CD14-positive monocyte (primary cell): ENCODE data around the gene FBXO46. TPM values are rescaled to one million over a fixed set of nuclear protein-coding genes. Genes with fewer than 3 reads are reported as not detected.

ENCODE experiments used
- DNase-seq, 3 donors: peaks; one replicate each; pipeline ENCODE4 v3.0.0-alpha.2; 2011 to 2022
- H2AFZ ChIP-seq: 2 replicates; pipeline ENCODE4 v1.6.0; 2012; ENCODE audit warnings: mild to moderate bottlenecking, low read depth, low read length, inconsistent platforms; ENCODE audit not compliant: insufficient read depth, poor library complexity, severe bottlenecking
- H3K27ac ChIP-seq, 2 donors: 1 replicate in 1 of 2; 2 replicates in 1 of 2; pipeline ENCODE4 v1.5.1; 2012 to 2013; ENCODE audit warnings: low read length in 2 of 2, control low read depth in 1 of 2, inconsistent platforms in 1 of 2, low read depth in 1 of 2, mild to moderate bottlenecking in 1 of 2
- H3K27me3 ChIP-seq, 2 donors: one replicate each; pipeline versions ENCODE4 v1.6.0 to v1.6.1; 2011 to 2013; ENCODE audit warnings: low read length in 2 of 2; ENCODE audit not compliant: control insufficient read depth in 2 of 2, insufficient read depth in 2 of 2
- H3K36me3 ChIP-seq, 2 donors: replicated peaks in 1 of 2; 1 replicate in 1 of 2; 2 replicates in 1 of 2; pipeline versions ENCODE4 v1.5.1 to v1.6.1; 2012 to 2013; ENCODE audit warnings: low read length in 2 of 2, control low read depth in 1 of 2, inconsistent platforms in 1 of 2, mild to moderate bottlenecking in 1 of 2; ENCODE audit not compliant: insufficient read depth in 2 of 2, control insufficient read depth in 1 of 2
- H3K4me1 ChIP-seq, 2 donors: 1 replicate in 1 of 2; 2 replicates in 1 of 2; pipeline versions ENCODE4 v1.5.1 to v1.6.1; 2012 to 2013; ENCODE audit warnings: low read length in 2 of 2, control low read depth in 1 of 2, inconsistent platforms in 1 of 2, mild to moderate bottlenecking in 1 of 2, moderate library complexity in 1 of 2; ENCODE audit not compliant: insufficient read depth in 2 of 2, control insufficient read depth in 1 of 2
- H3K4me2 ChIP-seq: replicated peaks from 2 replicates; pipeline ENCODE3; 2012; ENCODE audit warnings: low read length, moderate library complexity, mild to moderate bottlenecking; ENCODE audit not compliant: poor library complexity, severe bottlenecking; ENCODE audit errors: extremely low read depth
- H3K4me3 ChIP-seq, 3 experiments: fragments of 200-600 bp in 1 of 3; sonication (generic) in 1 of 3; replicated peaks in 1 of 3; 1 replicate in 2 of 3; 2 replicates in 1 of 3; pipeline ENCODE4 v1.5.1; 2011 to 2013; ENCODE audit warnings: low read length in 3 of 3, mild to moderate bottlenecking in 3 of 3, control low read depth in 2 of 3, low read depth in 2 of 3, inconsistent platforms in 1 of 3, moderate library complexity in 1 of 3
- H3K79me2 ChIP-seq: 2 replicates; pipeline ENCODE4 v1.6.0; 2012; ENCODE audit warnings: mild to moderate bottlenecking, control low read depth, inconsistent platforms, low read length, moderate library complexity; ENCODE audit not compliant: insufficient read depth
- H3K9ac ChIP-seq: 2 replicates; pipeline ENCODE4 v1.6.0; 2017; ENCODE audit warnings: low read length, mild to moderate bottlenecking; ENCODE audit not compliant: insufficient read depth, poor library complexity, severe bottlenecking
- H3K9me3 ChIP-seq, 2 donors: replicated peaks in 1 of 2; 1 replicate in 1 of 2; 2 replicates in 1 of 2; pipeline versions ENCODE4 v1.5.1 to v1.6.1; 2012 to 2013; ENCODE audit warnings: low read length in 2 of 2, control low read depth in 1 of 2; ENCODE audit not compliant: control insufficient read depth in 1 of 2, insufficient read depth in 1 of 2
- H4K20me1 ChIP-seq: 2 replicates; pipeline ENCODE4 v1.6.0; 2012; ENCODE audit warnings: mild to moderate bottlenecking, low read length, control low read depth, moderate library complexity; ENCODE audit not compliant: insufficient read depth
- H3K27ac Mint-ChIP-seq, 7 donors: one replicate each; pipeline ENCODE4 v1.8.0; 2020; ENCODE audit warnings: mild to moderate bottlenecking in 7 of 7, mixed read lengths in 7 of 7, moderate library complexity in 6 of 7, inconsistent platforms in 2 of 7
- H3K27me3 Mint-ChIP-seq, 3 donors: one replicate each; pipeline ENCODE4 v1.8.0; 2021 to 2022; ENCODE audit warnings: low read depth in 3 of 3, mild to moderate bottlenecking in 3 of 3, mixed read lengths in 3 of 3, moderate library complexity in 3 of 3, inconsistent platforms in 1 of 3
- H3K36me3 Mint-ChIP-seq, 2 donors: one replicate each; pipeline ENCODE4 v1.8.0; 2020; ENCODE audit warnings: mixed read lengths in 2 of 2, inconsistent platforms in 1 of 2, mild to moderate bottlenecking in 1 of 2
- H3K4me1 Mint-ChIP-seq: one replicate; pipeline ENCODE4 v1.8.0; 2020; ENCODE audit warnings: mild to moderate bottlenecking, mixed read lengths
- H3K4me3 Mint-ChIP-seq, 2 donors: one replicate each; pipeline ENCODE4 v1.8.0; 2020; ENCODE audit warnings: mild to moderate bottlenecking in 2 of 2, mixed read lengths in 2 of 2, moderate library complexity in 1 of 2
- H3K9me3 Mint-ChIP-seq, 7 donors: one replicate each; pipeline ENCODE4 v1.8.0; 2020 to 2022; ENCODE audit warnings: mixed read lengths in 7 of 7, mild to moderate bottlenecking in 6 of 7, moderate library complexity in 6 of 7, inconsistent platforms in 2 of 7
- CTCF ChIP-seq: fragments of 200-600 bp; IDR thresholded peaks from one replicate; pipeline ENCODE4 v1.8.0; 2022; ENCODE audit warnings: antibody characterized with exemption, mild to moderate bottlenecking
- WGBS: methylation state at CpG from one replicate; pipeline ENCODE4 v1.1.5; 2013; ENCODE audit warnings: missing lambda C conversion rate; ENCODE audit not compliant: insufficient coverage; 5-methylcytosine and 5-hydroxymethylcytosine counted together
- intact Hi-C, 2 donors: fragments of 100-400 bp; cut with micrococcal nuclease; formaldehyde crosslinking; loops; one replicate each; pipeline versions ENCODE4 v1.15.0 to v1.15.1; 2023
- polyA plus RNA-seq, 3 donors: library from polyadenylated mRNA; depleted of rRNA in 1 of 3; unstranded in 2 of 3; stranded (reverse) in 1 of 3; fragments of 300-500 nt in 2 of 3; fragments of >200 nt in 1 of 3; fragmentation: Illumina TruSeq in 2 of 3; gene quantifications; 1 replicate in 2 of 3; 2 replicates in 1 of 3; pipeline ENCODE4 v1.2.3, GENCODE V29; 2012 to 2021

FBXO46 gene
- polyA plus RNA-seq, 3 donors = 3.8 to 6.8 (median 5.5) TPM

DNA sequence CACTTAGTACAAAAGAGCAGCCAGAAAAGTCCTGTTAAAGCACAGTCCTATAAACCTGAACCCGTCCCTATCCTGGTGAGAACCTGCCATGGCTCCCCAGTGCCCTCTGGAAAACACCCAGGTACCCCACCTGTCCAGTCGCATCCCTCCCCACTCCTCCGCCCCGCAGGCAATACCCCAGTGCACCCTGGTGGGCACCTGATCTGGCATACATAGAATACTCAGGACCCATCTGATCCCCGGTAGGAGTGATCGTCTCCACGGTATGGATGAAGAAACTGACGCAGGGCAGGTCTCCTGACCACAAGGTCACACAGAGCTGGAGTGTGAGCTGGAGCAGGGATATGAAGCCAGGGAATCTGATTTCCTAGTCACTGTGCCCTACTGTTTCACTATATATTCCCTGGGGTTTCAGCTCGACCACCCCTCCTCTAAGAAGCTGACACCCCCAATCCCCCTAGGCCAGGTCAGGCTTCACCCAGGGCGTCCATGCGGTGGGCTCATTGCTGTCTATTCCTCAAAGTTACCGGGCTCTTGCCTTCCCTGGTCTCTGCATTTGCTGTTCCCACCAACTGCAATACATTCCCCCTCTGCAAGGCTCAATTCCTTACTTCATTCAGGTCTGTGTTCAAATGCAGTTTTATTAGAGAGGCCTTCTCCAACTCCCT lies 12.6 kb downstream of the FBXO46 start:
- 86% methylated on average over 8 of the region's 12 CpGs for WGBS
- H3K9ac ChIP-seq = peak overlapping the region; percentile 67
- peak overlapping the region; percentile 41 to 90 (median 49) for H3K4me3 ChIP-seq
- no peaks in the 10 kb centered on the region for H3K9me3 ChIP-seq
- H3K36me3 ChIP-seq = peaks cover 5 to 19% of the 10 kb centered on the region in 2 donors
- peaks cover 64% of the 10 kb centered on the region for H3K79me2 ChIP-seq
- DNase-seq = no peak
- H3K27me3 ChIP-seq = no peaks in the 10 kb centered on the region
- peaks cover 0 to 4% (median 0%) of the 10 kb centered on the region in 7 donors for H3K9me3 Mint-ChIP-seq
- H3K4me1 Mint-ChIP-seq = peaks cover 38% of the 10 kb centered on the region
- peak overlapping the region; percentile 85 for H3K4me2 ChIP-seq
- peaks cover 21 to 29% of the 10 kb centered on the region in 2 donors for H3K4me1 ChIP-seq
- peak overlapping the region; percentile 75 for H2AFZ ChIP-seq
- H3K27ac Mint-ChIP-seq = peak overlapping the region; percentile 90 to 96 (median 93)
- H3K4me3 Mint-ChIP-seq = peak overlapping the region; percentile 93 to 98
- intact Hi-C loops = loop anchor here (1.0 to 2.0 kb wide), 2 partner anchors 13 to 25 kb away; partner anchors contain the start of gene FBXO46 (in 2 of the 2)
- peaks cover 0 to 3% (median 3%) of the 10 kb centered on the region in 3 donors for H3K27me3 Mint-ChIP-seq
- H3K36me3 Mint-ChIP-seq = peaks cover 17 to 42% of the 10 kb centered on the region in 2 donors
- H4K20me1 ChIP-seq = peaks cover 43% of the 10 kb centered on the region
- TF ChIP-seq CTCF = no peak
- H3K27ac ChIP-seq = peak overlapping the region; percentile 75 to 87

DNA sequence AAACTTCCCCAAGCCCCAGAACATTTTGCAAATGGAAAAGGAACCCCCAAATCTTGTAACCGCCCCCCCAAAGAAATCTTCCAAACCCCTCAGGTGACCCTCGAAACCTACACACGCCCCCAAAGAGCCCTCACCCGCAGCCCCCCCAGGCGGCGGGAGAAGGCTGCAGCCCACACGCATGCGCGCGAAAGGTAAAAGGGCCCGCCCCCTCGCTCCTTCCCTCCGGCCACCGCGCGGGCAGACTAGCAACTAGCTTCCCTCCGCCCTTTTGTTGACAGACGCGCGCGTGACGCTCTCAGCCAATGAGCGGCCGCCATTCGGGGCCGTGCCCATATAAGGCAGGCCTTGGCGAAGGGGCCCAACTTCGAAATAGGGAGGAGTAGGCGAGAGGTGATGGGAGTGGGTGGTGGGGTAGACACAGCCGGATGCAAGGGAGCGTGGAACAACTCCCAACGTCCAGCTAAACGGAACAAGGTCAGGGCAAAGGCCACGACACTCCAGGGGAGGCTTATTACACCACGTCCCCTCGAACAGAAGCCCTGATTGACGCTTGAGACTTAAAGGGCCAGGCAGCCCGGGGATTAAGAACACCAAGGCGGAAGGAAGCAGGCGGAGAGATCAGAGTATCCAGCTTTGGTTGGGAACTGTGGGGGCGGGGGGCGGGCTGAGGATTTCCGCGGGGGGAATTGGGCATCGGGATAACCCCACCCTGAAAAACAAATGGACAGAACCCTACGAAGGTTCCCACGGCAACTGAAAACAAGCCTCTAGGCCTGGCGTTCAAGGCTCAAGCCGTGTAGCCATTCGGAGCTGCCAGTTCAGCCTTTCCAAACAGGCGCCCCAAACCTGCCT lies 13.3 kb downstream of the FBXO46 start:
- Histone ChIP-seq H4K20me1 (peaks cover 40% of the 10 kb centered on the region), H3K4me2 (peak overlapping the region; percentile 85), H3K36me3 (peaks cover 9 to 23% of the 10 kb centered on the region in 2 donors), H3K4me3 (peak overlapping the region; percentile 45 to 90 (median 49)), H2AFZ (peak overlapping the region; percentile 75), H3K9me3 (no peaks in the 10 kb centered on the region), H3K4me1 (peaks cover 21 to 29% of the 10 kb centered on the region in 2 donors), H3K27ac (peak overlapping the region; percentile 75 to 87), H3K27me3 (no peaks in the 10 kb centered on the region), H3K9ac (peak overlapping the region; percentile 67), H3K79me2 (peaks cover 62% of the 10 kb centered on the region)
- TF ChIP-seq CTCF = no peak
- intact Hi-C loops = loop anchor here (1.0 to 2.0 kb wide), 2 partner anchors 13 to 24 kb away; partner anchors contain the start of gene FBXO46 (in 2 of the 2)
- under 1% methylated on average over 44 of the region's 51 CpGs for WGBS
- peak overlapping the region; percentile 93 to 98 for H3K4me3 Mint-ChIP-seq
- peak overlapping the region; percentile 90 to 96 (median 93) for H3K27ac Mint-ChIP-seq
- DNase-seq = peak; percentile 99
- H3K9me3 Mint-ChIP-seq = peaks cover 0 to 2% (median 0%) of the 10 kb centered on the region in 7 donors
- peaks cover 38% of the 10 kb centered on the region for H3K4me1 Mint-ChIP-seq
- H3K27me3 Mint-ChIP-seq = peaks cover 0 to 3% (median 3%) of the 10 kb centered on the region in 3 donors
- H3K36me3 Mint-ChIP-seq = peaks cover 15 to 40% of the 10 kb centered on the region in 2 donors
